Smooth muscle cell of the coronary artery (primary cell): ENCODE results near the gene EFHC2. TPM values are rescaled to one million over a fixed set of nuclear protein-coding genes. Genes with fewer than 3 reads are reported as not detected.

ENCODE experiments used
- total RNA-seq: library from RNA; depleted of rRNA; stranded (reverse); fragments of >200 nt; gene quantifications from 2 replicates; pipeline ENCODE4 v1.2.3, GENCODE V29; 2014; ENCODE audit warnings: low replicate concordance

The EFHC2 gene
- 0.08 and 0.12 TPM in 2 replicates for total RNA-seq

GRCh38 chrX:44343412-44344141, at the start of gene EFHC2:
EFHC2 (minus strand) TSS chrX:44343672; CDS start chrX:44343588, 84 bp downstream.

Other genes with a start within 250 kb of the EFHC2 start
- gene FUNDC1, start 199.2 kb upstream of the EFHC2 start, total RNA-seq: 4.6 and 7.4 TPM in 2 replicates